ENCODE measurements around the gene GPX4. TPM values are rescaled to one million over a fixed set of nuclear protein-coding genes. Genes with fewer than 3 reads are reported as not detected.
A peak's percentile ranks its signal among the peaks of the same experiment; 100 is the strongest.

Gene GPX4
- total RNA-seq, 1 donor from 2014 or later = 245 TPM

- Mint-ChIP-seq H3K36me3 (ENCODE audit: low read depth) (peaks cover 29% of the 10 kb centered on the region), H3K27ac (ENCODE audit: unreplicated experiment) (no peak overlapping the region), H3K9me3 (ENCODE audit: low read depth) (peaks cover 3% of the 10 kb centered on the region), H3K4me3 (ENCODE audit: unreplicated experiment) (no peak overlapping the region), H3K4me1 (ENCODE audit: low read depth) (no peaks in the 10 kb centered on the region), H3K27me3 (ENCODE audit: low read depth) (no peaks in the 10 kb centered on the region)
- no peak for DNase-seq (ENCODE audit: low spot score)
- TF ChIP-seq CTCF (IDR thresholded peaks at IDR 0.05) = no peak
Observed at GRCh38 chr19:1143828-1144399, 40.1 kb downstream of the GPX4 start.

DNA sequence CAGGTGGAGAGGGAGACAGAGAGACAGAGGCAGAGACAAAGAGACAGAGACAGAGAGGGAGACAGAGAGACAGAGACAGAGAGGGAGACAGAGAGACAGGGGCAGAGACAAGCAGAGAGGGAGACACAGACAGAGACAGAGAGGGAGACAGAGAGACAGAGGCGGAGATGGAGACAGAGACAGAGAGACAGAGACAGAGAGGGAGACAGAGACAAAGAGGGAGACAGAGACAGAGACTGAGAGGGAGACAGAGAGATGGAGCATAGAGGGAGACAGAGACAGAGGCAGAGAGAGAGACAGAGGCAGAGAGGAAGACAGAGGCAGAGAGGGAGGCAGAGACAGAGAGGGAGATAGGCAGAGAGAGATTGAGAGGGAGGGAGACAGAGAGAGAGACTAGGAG is 40.9 kb downstream of the GPX4 start:
- Mint-ChIP-seq H3K4me1 (ENCODE audit: low read depth) (no peaks in the 10 kb centered on the region), H3K36me3 (ENCODE audit: low read depth) (peaks cover 23% of the 10 kb centered on the region), H3K9me3 (ENCODE audit: low read depth) (peaks cover 3% of the 10 kb centered on the region), H3K27me3 (ENCODE audit: low read depth) (no peaks in the 10 kb centered on the region), H3K27ac (ENCODE audit: unreplicated experiment) (peak overlapping the region; percentile 36), H3K4me3 (ENCODE audit: unreplicated experiment) (no peak overlapping the region)
- TF ChIP-seq CTCF (IDR thresholded peaks at IDR 0.05) = no peak
- no peak for DNase-seq (ENCODE audit: low spot score)

DNA sequence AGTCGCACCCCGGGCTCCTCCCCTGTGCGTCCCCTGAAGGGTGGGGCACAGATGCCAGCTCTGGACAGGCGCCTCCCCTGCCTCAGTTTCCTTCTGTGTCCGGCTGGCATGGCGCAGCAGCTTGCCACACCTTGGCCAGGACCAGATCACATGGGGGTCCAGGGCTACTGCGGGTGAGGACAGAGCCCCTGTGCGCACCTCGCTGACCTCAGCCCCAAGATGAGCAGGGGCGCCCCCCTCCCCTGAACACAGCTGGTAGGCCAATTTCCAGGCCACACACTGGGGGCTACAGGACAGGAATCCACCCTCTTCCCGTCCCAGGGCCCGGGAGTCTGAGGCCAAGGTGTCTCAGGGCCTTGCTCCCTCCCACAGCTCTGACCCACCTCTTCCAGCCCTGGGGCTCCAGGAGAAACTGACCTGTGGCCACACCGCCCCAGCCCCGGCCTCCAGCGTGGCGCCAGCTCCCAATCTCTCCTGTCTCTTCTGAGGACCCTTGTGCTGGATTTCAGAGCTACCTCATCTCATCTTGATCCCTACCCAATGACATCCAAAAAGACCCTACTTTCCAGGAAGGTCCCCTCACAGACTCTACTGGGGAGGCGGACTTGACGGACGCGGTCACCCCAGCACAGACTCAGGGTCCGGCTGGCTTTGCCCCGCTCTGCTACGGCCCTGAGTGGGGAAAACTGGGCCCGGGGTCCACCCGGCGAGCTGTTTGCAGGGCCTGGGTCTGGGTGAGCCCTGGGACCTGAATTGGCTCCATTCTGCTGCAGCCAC is 42.0 kb downstream of the GPX4 start:
- Mint-ChIP-seq H3K4me1 (ENCODE audit: low read depth) (no peaks in the 10 kb centered on the region), H3K36me3 (ENCODE audit: low read depth) (peaks cover 20% of the 10 kb centered on the region), H3K9me3 (ENCODE audit: low read depth) (peaks cover 3% of the 10 kb centered on the region), H3K27ac (ENCODE audit: unreplicated experiment) (no peak overlapping the region), H3K27me3 (ENCODE audit: low read depth) (no peaks in the 10 kb centered on the region), H3K4me3 (ENCODE audit: unreplicated experiment) (no peak overlapping the region)
- no peak for TF ChIP-seq CTCF (IDR thresholded peaks at IDR 0.05)
- no peak for DNase-seq (ENCODE audit: low spot score)

DNA sequence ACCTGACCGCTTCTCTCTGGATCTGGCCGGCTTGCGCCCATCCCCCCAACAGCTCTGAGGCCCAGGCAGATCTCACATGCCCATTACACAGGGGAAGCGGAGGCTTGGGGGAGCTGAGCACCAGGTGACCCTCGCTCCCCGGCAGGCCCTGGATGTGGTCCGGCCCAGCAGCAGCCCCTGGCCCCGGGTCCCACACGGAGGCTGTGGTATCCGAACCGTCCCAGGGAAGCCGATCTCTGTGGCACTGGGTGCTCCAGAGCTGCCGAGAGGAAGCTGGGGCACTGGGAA is 42.6 kb downstream of the GPX4 start:
- H3K9me3 Mint-ChIP-seq (ENCODE audit: low read depth) = peaks cover 3% of the 10 kb centered on the region
- H3K36me3 Mint-ChIP-seq (ENCODE audit: low read depth) = peaks cover 20% of the 10 kb centered on the region
- H3K4me1 Mint-ChIP-seq (ENCODE audit: low read depth) = no peaks in the 10 kb centered on the region
- no peaks in the 10 kb centered on the region for H3K27me3 Mint-ChIP-seq (ENCODE audit: low read depth)
- no peak for TF ChIP-seq CTCF (IDR thresholded peaks at IDR 0.05)
- H3K27ac Mint-ChIP-seq (ENCODE audit: unreplicated experiment) = no peak overlapping the region
- no peak overlapping the region for H3K4me3 Mint-ChIP-seq (ENCODE audit: unreplicated experiment)
- no peak for DNase-seq (ENCODE audit: low spot score)

GRCh38 chr19:1146858-1147780 is 43.3 kb downstream of the GPX4 start:
- H3K4me1 Mint-ChIP-seq (ENCODE audit: low read depth) = peaks cover 2% of the 10 kb centered on the region
- TF ChIP-seq CTCF (IDR thresholded peaks at IDR 0.05) = no peak
- H3K4me3 Mint-ChIP-seq (ENCODE audit: unreplicated experiment) = no peak overlapping the region
- no peak overlapping the region for H3K27ac Mint-ChIP-seq (ENCODE audit: unreplicated experiment)
- H3K9me3 Mint-ChIP-seq (ENCODE audit: low read depth) = peaks cover under 1% of the 10 kb centered on the region
- H3K36me3 Mint-ChIP-seq (ENCODE audit: low read depth) = peaks cover 17% of the 10 kb centered on the region
- no peaks in the 10 kb centered on the region for H3K27me3 Mint-ChIP-seq (ENCODE audit: low read depth)
- DNase-seq (ENCODE audit: low spot score) = no peak

All from chondrocyte (in vitro differentiated cells).